H1 (cell line): ENCODE data around the gene PER2. TPM values are rescaled to one million over a fixed set of nuclear protein-coding genes. Genes with fewer than 3 reads are reported as not detected.

ENCODE experiments used
- ATF3 ChIP-seq: IDR thresholded peaks from 2 replicates; pipeline ENCODE4 v1.6.1; 2011; ENCODE audit warnings: low read depth, mild to moderate bottlenecking, low read length; ENCODE audit not compliant: insufficient read depth
- CHD1 ChIP-seq: IDR thresholded peaks from 2 replicates; pipeline ENCODE4 v1.6.1; 2012; ENCODE audit warnings: low read depth, low read length, improper control_type of control experiment
- EP300 ChIP-seq, 2 experiments: IDR thresholded peaks; 1 replicate in 1 of 2; 2 replicates in 1 of 2; pipeline ENCODE4 v1.6.1; 2011 to 2012; ENCODE audit warnings: low read depth in 2 of 2, low read length in 2 of 2, mild to moderate bottlenecking in 2 of 2, borderline replicate concordance in 1 of 2, inconsistent platforms in 1 of 2, moderate library complexity in 1 of 2
- KDM1A ChIP-seq: fragments of 200-600, 300-600 bp; sonication (generic); IDR thresholded peaks from 2 replicates; pipeline ENCODE4 v1.7.1; 2016; ENCODE audit warnings: mild to moderate bottlenecking, low read length, borderline replicate concordance
- MAX ChIP-seq: IDR thresholded peaks from 2 replicates; pipeline ENCODE4 v1.6.1; 2012; ENCODE audit warnings: inconsistent platforms
- SAP30 ChIP-seq: fragments of 300-600 bp; sonication (generic); IDR thresholded peaks from 2 replicates; pipeline ENCODE4 v1.7.1; 2012; ENCODE audit warnings: low read length, moderate library complexity, mild to moderate bottlenecking, inconsistent platforms; ENCODE audit not compliant: insufficient read depth, insufficient replicate concordance
- SUZ12 ChIP-seq: fragments of 200-600 bp; sonication (generic); IDR thresholded peaks from 2 replicates; pipeline ENCODE4 v1.6.1; 2012; ENCODE audit warnings: mild to moderate bottlenecking, inconsistent platforms, low read length, moderate library complexity, mixed read lengths
- TCF12 ChIP-seq: IDR thresholded peaks from 2 replicates; pipeline ENCODE4 v1.6.1; 2011; ENCODE audit warnings: low read depth, mild to moderate bottlenecking, low read length
- polyA plus RNA-seq, 7 experiments: library from polyadenylated mRNA; depleted of rRNA in 3 of 7; stranded (reverse) in 5 of 7; unstranded in 2 of 7; fragments of >200 nt in 5 of 7; fragments of 200-250 nt in 2 of 7; gene quantifications; 1 replicate in 5 of 7; 2 replicates in 1 of 7; 4 replicates in 1 of 7; pipeline versions ENCODE4 v1.2.1 to v1.2.3, GENCODE V29; 2011 to 2013; ENCODE audit warnings: missing spikeins in 2 of 7, mixed read lengths in 2 of 7
- total RNA-seq: library from RNA; stranded (reverse); fragmentation: NEBNext Ultra II Directional; extraction: Animal tissue kit (Norgen Biotek cat#: 25700); gene quantifications from 2 replicates; pipeline ENCODE4 v1.2.1, GENCODE V29; 2021

PER2 gene
- total and polyA plus RNA-seq, 2 of the 8 experiments (the other 6 are each of a cell fraction or from before 2014, with no cell fraction given): 0.91 to 5.5 TPM

DNA sequence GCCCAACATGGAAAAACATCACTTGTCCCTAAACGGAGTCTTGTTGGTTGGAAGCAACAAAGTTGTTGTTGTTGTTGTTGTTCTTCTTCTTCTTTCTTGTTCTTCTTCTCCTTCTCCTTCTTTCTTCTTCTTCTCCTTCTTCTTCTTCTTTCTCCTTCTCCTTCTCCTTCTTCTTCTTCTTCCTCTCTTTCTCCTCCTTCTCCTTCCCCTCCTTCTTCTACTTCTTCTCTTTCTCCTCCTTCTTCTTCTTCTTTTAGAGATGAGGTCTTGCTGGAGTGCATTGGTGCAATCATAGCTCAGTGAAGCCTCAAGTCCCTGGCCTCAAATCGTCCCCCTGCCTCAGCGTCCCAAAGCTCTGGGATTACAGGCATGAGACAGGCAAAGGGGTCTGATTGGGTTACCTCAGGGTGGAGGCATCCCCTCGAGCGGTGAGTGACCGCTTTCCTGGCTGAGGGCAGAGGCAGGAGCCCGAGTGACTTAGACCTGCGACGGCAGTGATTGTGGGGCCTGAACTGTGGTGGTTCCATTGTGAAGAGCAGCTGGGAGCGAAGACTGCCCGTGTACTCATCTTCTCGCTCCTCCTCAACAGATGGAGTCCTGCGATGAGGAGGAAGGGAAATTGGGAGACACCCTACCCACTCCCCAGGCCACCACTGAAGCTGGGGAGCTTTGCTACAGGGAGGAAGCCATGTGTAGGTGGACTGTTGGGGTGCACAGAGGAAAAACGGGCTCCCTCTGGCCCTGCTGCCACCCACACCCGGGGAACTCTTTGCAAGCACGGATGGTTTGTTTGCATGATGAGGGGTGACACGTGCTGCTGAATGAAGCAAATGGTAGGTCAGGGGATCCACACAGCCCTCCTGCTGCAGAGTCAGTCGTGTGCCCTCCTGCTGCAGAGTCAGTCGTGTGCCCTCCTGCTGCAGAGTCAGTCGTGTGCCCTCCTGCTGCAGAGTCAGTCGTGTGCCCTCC lies 7.0 kb upstream of the PER2 start (continued):
- TF ChIP-seq EP300 (IDR thresholded peaks at IDR 0.05; ENCODE audit: borderline replicate concordance in 1 of 2, low read depth in 2 of 2, low read length in 2 of 2) (no peak), KDM1A (no peak), CHD1 (no peak), SAP30 (no peak), MAX (no peak), ATF3 (no peak), SUZ12 (no peak), TCF12 (no peak)
